A549 (cell line): Measurements from ENCODE around the gene STIM2.

Experiments
- ESRRA ChIP-seq: fragments of 150-350 bp; IDR thresholded peaks from 2 replicates; pipeline ENCODE4 v1.6.1; 2014; ENCODE audit warnings: mild to moderate bottlenecking, low read length, borderline replicate concordance
- HDAC2 ChIP-seq: fragments of 200-600 bp; sonication (generic); IDR thresholded peaks from 2 replicates; pipeline ENCODE4 v1.6.1; 2016
- POLR2A ChIP-seq: IDR thresholded peaks from 2 replicates; pipeline ENCODE4 v1.6.1; 2012; ENCODE audit warnings: mild to moderate bottlenecking, low read length
- POLR2AphosphoS2 ChIP-seq: conservative IDR thresholded peaks from 2 replicates; pipeline ENCODE4 v1.6.1; 2012; ENCODE audit warnings: low read length, improper control_type of control experiment, inconsistent platforms
- RAD21 ChIP-seq, 2 experiments: fragments of >200 bp in 1 of 2; sonication (Bioruptor Twin) in 1 of 2; formaldehyde crosslinking in 1 of 2; IDR thresholded peaks in 1 of 2; conservative IDR thresholded peaks in 1 of 2; 2 replicates in 1 of 2; 3 replicates in 1 of 2; pipeline ENCODE4 v1.6.1; 2012 to 2018; ENCODE audit warnings: inconsistent platforms in 1 of 2
- RARB ChIP-seq: fragments of 250-450 bp; sonication (Bioruptor Pico); IDR thresholded peaks from 2 replicates; pipeline ENCODE4 v1.8.0; 2021; ENCODE audit warnings: mild to moderate bottlenecking, moderate library complexity
- RFX5 ChIP-seq: fragments of 450-650 bp; IDR thresholded peaks from 2 replicates; pipeline ENCODE4 v1.7.1; 2014; ENCODE audit warnings: antibody characterized with exemption, mild to moderate bottlenecking, moderate library complexity
- TF ChIP-seq, protein P1 (sequence below): fragments of >200 bp; sonication (Bioruptor Twin); formaldehyde crosslinking; IDR thresholded peaks from 3 replicates; pipeline ENCODE4 v1.5.1; 2016
- TF ChIP-seq, protein P2 (sequence below): fragments of 150-350 bp; IDR thresholded peaks from 2 replicates; pipeline ENCODE4 v1.6.1; 2014; ENCODE audit warnings: low read depth, mild to moderate bottlenecking, low read length

DNA sequence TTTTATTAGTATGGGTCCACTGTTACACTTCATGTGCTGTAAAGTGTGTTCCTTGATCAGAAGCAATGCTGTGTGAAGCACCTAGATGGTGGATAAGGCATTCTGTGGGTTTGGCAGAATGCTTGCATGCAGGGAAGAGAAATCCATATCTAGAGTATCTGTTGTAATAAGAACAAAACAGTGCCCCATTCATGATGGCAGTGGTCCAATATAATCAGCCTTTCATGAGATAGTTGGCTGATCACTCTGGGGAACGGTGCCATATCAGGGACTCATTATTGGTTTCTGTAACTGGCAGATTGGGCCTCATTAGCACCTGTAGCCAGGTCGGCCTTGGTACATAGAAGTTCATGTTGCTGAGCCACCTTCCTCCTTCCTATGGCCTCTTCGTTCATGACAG is 28.7 kb downstream of the STIM2 start:
- TF ChIP-seq, protein P1, sequence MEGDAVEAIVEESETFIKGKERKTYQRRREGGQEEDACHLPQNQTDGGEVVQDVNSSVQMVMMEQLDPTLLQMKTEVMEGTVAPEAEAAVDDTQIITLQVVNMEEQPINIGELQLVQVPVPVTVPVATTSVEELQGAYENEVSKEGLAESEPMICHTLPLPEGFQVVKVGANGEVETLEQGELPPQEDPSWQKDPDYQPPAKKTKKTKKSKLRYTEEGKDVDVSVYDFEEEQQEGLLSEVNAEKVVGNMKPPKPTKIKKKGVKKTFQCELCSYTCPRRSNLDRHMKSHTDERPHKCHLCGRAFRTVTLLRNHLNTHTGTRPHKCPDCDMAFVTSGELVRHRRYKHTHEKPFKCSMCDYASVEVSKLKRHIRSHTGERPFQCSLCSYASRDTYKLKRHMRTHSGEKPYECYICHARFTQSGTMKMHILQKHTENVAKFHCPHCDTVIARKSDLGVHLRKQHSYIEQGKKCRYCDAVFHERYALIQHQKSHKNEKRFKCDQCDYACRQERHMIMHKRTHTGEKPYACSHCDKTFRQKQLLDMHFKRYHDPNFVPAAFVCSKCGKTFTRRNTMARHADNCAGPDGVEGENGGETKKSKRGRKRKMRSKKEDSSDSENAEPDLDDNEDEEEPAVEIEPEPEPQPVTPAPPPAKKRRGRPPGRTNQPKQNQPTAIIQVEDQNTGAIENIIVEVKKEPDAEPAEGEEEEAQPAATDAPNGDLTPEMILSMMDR, result no peak
- TF ChIP-seq HDAC2 (no peak), RARB (CRISPR knock-in tag) (no peak), POLR2AphosphoS2 (no peak), RFX5 (no peak), POLR2A (no peak), ESRRA (no peak), RAD21 (conservative IDR thresholded peaks at IDR 0.05 in 1 of 2, IDR thresholded peaks at IDR 0.05 in 1 of 2) (no peak)
- TF ChIP-seq, protein P2, sequence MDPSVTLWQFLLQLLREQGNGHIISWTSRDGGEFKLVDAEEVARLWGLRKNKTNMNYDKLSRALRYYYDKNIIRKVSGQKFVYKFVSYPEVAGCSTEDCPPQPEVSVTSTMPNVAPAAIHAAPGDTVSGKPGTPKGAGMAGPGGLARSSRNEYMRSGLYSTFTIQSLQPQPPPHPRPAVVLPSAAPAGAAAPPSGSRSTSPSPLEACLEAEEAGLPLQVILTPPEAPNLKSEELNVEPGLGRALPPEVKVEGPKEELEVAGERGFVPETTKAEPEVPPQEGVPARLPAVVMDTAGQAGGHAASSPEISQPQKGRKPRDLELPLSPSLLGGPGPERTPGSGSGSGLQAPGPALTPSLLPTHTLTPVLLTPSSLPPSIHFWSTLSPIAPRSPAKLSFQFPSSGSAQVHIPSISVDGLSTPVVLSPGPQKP, result no peak
